Astrocyte (in vitro differentiated cells and primary cell): ENCODE measurements around the gene VEPH1. TPM values are rescaled to one million over a fixed set of nuclear protein-coding genes. Genes with fewer than 3 reads are reported as not detected.

Source experiments
- DNase-seq: peaks from one replicate; pipeline ENCODE4 v3.0.0-alpha.2; 2010; ENCODE audit warnings: low read depth
- FAIRE-seq: peaks from 2 replicates; lab custom pipeline; 2011; peaks lifted over from hg19 to GRCh38; lab: Jason Lieb, UNC
- H2AFZ ChIP-seq: 2 replicates; pipeline ENCODE4 v1.6.0; 2012; ENCODE audit warnings: low read depth, low read length, inconsistent platforms
- H3K27ac ChIP-seq: 2 replicates; pipeline ENCODE4 v1.5.1; 2011; ENCODE audit warnings: low read depth, low read length, inconsistent platforms
- H3K27me3 ChIP-seq: 2 replicates; pipeline ENCODE4 v1.6.0; 2011; ENCODE audit warnings: low read length, inconsistent platforms; ENCODE audit not compliant: insufficient read depth
- H3K36me3 ChIP-seq: 2 replicates; pipeline ENCODE4 v1.5.1; 2011; ENCODE audit warnings: low read length, inconsistent platforms; ENCODE audit not compliant: insufficient read depth
- H3K4me1 ChIP-seq: 2 replicates; pipeline ENCODE4 v1.5.1; 2011; ENCODE audit warnings: low read length, inconsistent platforms; ENCODE audit not compliant: insufficient read depth
- H3K4me2 ChIP-seq: 2 replicates; pipeline ENCODE4 v1.6.0; 2012; ENCODE audit warnings: low read length, inconsistent platforms
- H3K4me3 ChIP-seq: 2 replicates; pipeline ENCODE4 v1.5.1; 2011; ENCODE audit warnings: low read depth, mild to moderate bottlenecking, low read length, inconsistent platforms; ENCODE audit not compliant: insufficient read depth
- H3K79me2 ChIP-seq: 2 replicates; pipeline ENCODE4 v1.6.0; 2012; ENCODE audit warnings: mild to moderate bottlenecking, low read length, inconsistent platforms; ENCODE audit not compliant: insufficient read depth
- H3K9ac ChIP-seq: 2 replicates; pipeline ENCODE4 v1.6.0; 2012; ENCODE audit warnings: mild to moderate bottlenecking, low read length, inconsistent platforms
- H3K9me3 ChIP-seq: 2 replicates; pipeline ENCODE4 v1.5.1; 2012; ENCODE audit warnings: low read depth, mild to moderate bottlenecking, low read length, inconsistent platforms; ENCODE audit not compliant: insufficient read depth
- H4K20me1 ChIP-seq: 2 replicates; pipeline ENCODE4 v1.6.0; 2012; ENCODE audit warnings: low read length, inconsistent platforms; ENCODE audit not compliant: insufficient read depth
- H3K27ac Mint-ChIP-seq: one replicate; pipeline ENCODE4 v1.8.0; 2021; ENCODE audit warnings: mild to moderate bottlenecking, mixed read lengths; ENCODE audit not compliant: unreplicated experiment
- H3K27me3 Mint-ChIP-seq: one replicate; pipeline ENCODE4 v1.8.0; 2021; ENCODE audit warnings: low read depth, mixed read lengths; ENCODE audit not compliant: unreplicated experiment
- H3K36me3 Mint-ChIP-seq: one replicate; pipeline ENCODE4 v1.8.0; 2021; ENCODE audit warnings: low read depth, mixed read lengths; ENCODE audit not compliant: unreplicated experiment
- H3K4me1 Mint-ChIP-seq: one replicate; pipeline ENCODE4 v1.8.0; 2021; ENCODE audit warnings: low read depth, mixed read lengths; ENCODE audit not compliant: unreplicated experiment
- H3K4me3 Mint-ChIP-seq: one replicate; pipeline ENCODE4 v1.8.0; 2021; ENCODE audit warnings: mild to moderate bottlenecking, moderate library complexity, mixed read lengths; ENCODE audit not compliant: unreplicated experiment
- H3K9me3 Mint-ChIP-seq: one replicate; pipeline ENCODE4 v1.8.0; 2021; ENCODE audit warnings: mild to moderate bottlenecking, mixed read lengths; ENCODE audit not compliant: unreplicated experiment
- EZH2 ChIP-seq: IDR thresholded peaks from 2 replicates; pipeline ENCODE4 v1.6.1; 2012; ENCODE audit warnings: mild to moderate bottlenecking, low read length, inconsistent platforms; ENCODE audit not compliant: insufficient read depth
- total RNA-seq: library from RNA; stranded (reverse); gene quantifications from 2 replicates; pipeline ENCODE4 v1.2.1, GENCODE V29; 2021
- TF ChIP-seq, protein P1 (sequence below): IDR thresholded peaks from 2 replicates; pipeline ENCODE4 v1.5.1; 2011; ENCODE audit warnings: low read depth, mild to moderate bottlenecking, inconsistent platforms, low read length, moderate library complexity; ENCODE audit not compliant: insufficient read depth

VEPH1 gene
- total RNA-seq, 1 donor from 2014 or later, result 9.4 TPM

GRCh38 chr3:157475921-157476414, 27.2 kb downstream of the VEPH1 start:
- TF ChIP-seq EZH2, result no peak
- TF ChIP-seq, protein P1, sequence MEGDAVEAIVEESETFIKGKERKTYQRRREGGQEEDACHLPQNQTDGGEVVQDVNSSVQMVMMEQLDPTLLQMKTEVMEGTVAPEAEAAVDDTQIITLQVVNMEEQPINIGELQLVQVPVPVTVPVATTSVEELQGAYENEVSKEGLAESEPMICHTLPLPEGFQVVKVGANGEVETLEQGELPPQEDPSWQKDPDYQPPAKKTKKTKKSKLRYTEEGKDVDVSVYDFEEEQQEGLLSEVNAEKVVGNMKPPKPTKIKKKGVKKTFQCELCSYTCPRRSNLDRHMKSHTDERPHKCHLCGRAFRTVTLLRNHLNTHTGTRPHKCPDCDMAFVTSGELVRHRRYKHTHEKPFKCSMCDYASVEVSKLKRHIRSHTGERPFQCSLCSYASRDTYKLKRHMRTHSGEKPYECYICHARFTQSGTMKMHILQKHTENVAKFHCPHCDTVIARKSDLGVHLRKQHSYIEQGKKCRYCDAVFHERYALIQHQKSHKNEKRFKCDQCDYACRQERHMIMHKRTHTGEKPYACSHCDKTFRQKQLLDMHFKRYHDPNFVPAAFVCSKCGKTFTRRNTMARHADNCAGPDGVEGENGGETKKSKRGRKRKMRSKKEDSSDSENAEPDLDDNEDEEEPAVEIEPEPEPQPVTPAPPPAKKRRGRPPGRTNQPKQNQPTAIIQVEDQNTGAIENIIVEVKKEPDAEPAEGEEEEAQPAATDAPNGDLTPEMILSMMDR, result no peak
- H3K79me2 ChIP-seq, result peaks cover 3% of the 10 kb centered on the region
- H4K20me1 ChIP-seq, result no peaks in the 10 kb centered on the region
- Mint-ChIP-seq H3K9me3 (no peaks in the 10 kb centered on the region), H3K36me3 (peaks cover 2% of the 10 kb centered on the region), H3K27ac (peak overlapping the region; percentile 55), H3K4me3 (no peak overlapping the region), H3K4me1 (no peaks in the 10 kb centered on the region), H3K27me3 (no peaks in the 10 kb centered on the region)
- H2AFZ ChIP-seq, result no peak overlapping the region
- peak; percentile 88 for DNase-seq
- peak overlapping the region; percentile 70 for H3K27ac ChIP-seq
- no peaks in the 10 kb centered on the region for H3K27me3 ChIP-seq
- no peaks in the 10 kb centered on the region for H3K36me3 ChIP-seq
- no peak overlapping the region for H3K4me3 ChIP-seq
- H3K9ac ChIP-seq, result no peak overlapping the region
- peak; percentile 13 for FAIRE-seq
- no peaks in the 10 kb centered on the region for H3K9me3 ChIP-seq
- no peak overlapping the region for H3K4me2 ChIP-seq
- H3K4me1 ChIP-seq, result peaks cover 8% of the 10 kb centered on the region

DNA sequence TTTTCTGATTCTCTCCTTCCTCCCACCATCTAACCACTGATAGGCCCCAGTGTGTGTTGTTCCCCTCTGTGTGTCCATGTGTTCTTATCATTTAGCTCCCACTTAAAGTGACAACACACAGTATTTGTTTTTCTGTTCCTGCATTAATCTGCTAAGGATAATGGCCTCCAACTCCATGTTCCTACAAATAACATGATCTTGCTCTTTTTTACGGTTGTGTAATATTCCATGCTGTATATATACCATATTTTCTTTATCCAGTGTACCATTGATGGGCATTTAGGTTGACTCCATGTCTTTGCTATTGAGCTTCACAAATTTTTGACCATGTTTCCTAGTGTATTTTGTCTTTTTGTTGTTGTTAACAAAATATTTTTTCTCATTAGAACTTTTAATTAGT, 30.6 kb downstream of the VEPH1 start:
- H3K4me1 ChIP-seq, result peaks cover 8% of the 10 kb centered on the region
- peaks cover 3% of the 10 kb centered on the region for H3K79me2 ChIP-seq
- no peak overlapping the region for H3K9ac ChIP-seq
- H3K36me3 Mint-ChIP-seq, result no peaks in the 10 kb centered on the region
- H3K9me3 ChIP-seq, result no peaks in the 10 kb centered on the region
- H3K9me3 Mint-ChIP-seq, result no peaks in the 10 kb centered on the region
- FAIRE-seq, result no peak
- H3K27ac Mint-ChIP-seq, result no peak overlapping the region
- H3K4me2 ChIP-seq, result no peak overlapping the region
- DNase-seq, result no peak
- H3K36me3 ChIP-seq, result peaks cover 6% of the 10 kb centered on the region
- no peaks in the 10 kb centered on the region for H3K27me3 ChIP-seq
- no peaks in the 10 kb centered on the region for H4K20me1 ChIP-seq
- H3K4me3 Mint-ChIP-seq, result no peak overlapping the region
- no peak overlapping the region for H3K4me3 ChIP-seq
- TF ChIP-seq, protein P1, result no peak
- TF ChIP-seq EZH2, result no peak
- no peaks in the 10 kb centered on the region for H3K27me3 Mint-ChIP-seq
- H3K27ac ChIP-seq, result no peak overlapping the region
- no peaks in the 10 kb centered on the region for H3K4me1 Mint-ChIP-seq
- H2AFZ ChIP-seq, result no peak overlapping the region

- H3K27me3 ChIP-seq, result no peaks in the 10 kb centered on the region
- no peaks in the 10 kb centered on the region for H3K36me3 Mint-ChIP-seq
- H3K9me3 Mint-ChIP-seq, result no peaks in the 10 kb centered on the region
- DNase-seq (no peak), FAIRE-seq (no peak)
- no peak overlapping the region for H2AFZ ChIP-seq
- no peaks in the 10 kb centered on the region for H3K9me3 ChIP-seq
- no peaks in the 10 kb centered on the region for H3K4me1 Mint-ChIP-seq
- H3K4me2 ChIP-seq, result no peak overlapping the region
- H3K27ac ChIP-seq, result no peak overlapping the region
- H3K27ac Mint-ChIP-seq, result no peak overlapping the region
- H4K20me1 ChIP-seq, result no peaks in the 10 kb centered on the region
- H3K4me1 ChIP-seq, result peaks cover 13% of the 10 kb centered on the region
- H3K36me3 ChIP-seq, result peaks cover 9% of the 10 kb centered on the region
- no peak for TF ChIP-seq EZH2
- TF ChIP-seq, protein P1, result no peak
- no peak overlapping the region for H3K9ac ChIP-seq
- peaks cover 3% of the 10 kb centered on the region for H3K79me2 ChIP-seq
- no peak overlapping the region for H3K4me3 Mint-ChIP-seq
- H3K4me3 ChIP-seq, result no peak overlapping the region
- H3K27me3 Mint-ChIP-seq, result no peaks in the 10 kb centered on the region
Observed at GRCh38 chr3:157471064-157471463, 32.2 kb downstream of the VEPH1 start.
